GM21515 (cell line): ENCODE results near the gene CFL2.
"Not testable (repeated sequence)": the region's sequence is repeated elsewhere in the genome, so short reads cannot be mapped to it uniquely, and the experiment has no call there.

Experiments used
- ATAC-seq: cut with Tn5 transposase; IDR thresholded peaks from one replicate; pipeline ENCODE4 v1.9.1; 2021; ENCODE audit not compliant: unreplicated experiment

CFL2 gene

DNA sequence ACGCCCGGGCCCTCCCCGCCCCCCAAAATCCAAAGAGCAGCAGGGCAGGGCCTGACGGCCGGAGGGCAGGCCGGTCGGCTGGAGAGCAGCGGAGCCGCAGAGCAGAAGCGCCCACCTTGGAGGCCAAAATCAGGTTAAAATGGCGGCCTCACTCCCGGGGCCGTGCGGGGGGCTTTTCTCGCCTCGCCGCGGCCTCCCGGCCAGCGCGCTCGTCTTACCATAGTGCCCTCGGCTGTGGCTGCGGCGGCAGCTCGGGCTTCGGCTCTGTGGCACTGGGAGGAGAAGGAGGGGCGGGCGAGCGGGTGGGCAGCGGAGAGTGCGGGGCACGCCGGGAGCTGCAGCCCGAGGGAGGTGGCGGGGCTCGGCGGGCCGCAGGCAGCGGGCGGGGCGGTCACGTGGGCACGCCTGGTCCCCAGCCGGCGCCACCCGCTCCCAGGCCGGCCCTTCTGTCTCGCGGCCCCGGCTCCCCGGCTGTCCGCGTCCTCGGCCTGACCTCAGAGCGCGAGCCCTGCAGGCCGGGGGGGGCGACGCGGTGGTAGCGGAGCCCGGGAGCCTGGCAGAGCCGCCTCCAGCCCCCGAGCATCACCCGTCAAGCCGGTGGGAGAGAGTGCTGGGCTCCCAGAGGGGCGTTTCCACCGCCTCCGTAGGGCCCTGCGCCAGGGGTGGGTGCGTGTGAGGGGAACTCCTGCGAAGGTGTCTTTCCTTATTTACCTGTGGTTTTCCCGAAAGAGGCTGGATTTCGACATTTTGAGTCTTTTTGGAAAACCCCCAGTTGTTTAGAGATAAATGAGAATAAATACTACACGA is at the start of gene CFL2:
Gene CFL2, minus strand, starts transcription at position 274 of the 807 bp plus-strand sequence. Its CDS starts 53 bp downstream, at position 221.
- ATAC-seq, result peak; percentile 82

DNA sequence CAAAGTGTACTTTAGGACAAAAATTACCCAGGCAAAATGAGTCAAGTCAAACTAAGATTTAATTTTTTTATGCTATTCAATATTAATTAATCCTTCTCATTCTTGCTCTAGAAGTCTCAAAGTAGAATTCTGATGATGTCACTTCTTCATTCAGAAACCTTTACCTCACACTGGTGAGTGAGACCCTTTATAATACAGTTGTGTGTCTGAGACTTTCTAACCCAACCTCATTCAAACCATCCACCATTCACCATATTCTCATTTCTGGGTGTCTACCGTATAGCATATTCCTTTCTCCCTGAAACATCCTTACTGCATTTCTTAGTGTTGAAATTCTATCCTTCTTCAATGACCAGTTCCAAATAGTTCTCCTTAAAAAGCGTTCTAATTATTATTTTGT is 40.8 kb upstream of the CFL2 start:
- no peak for ATAC-seq

DNA sequence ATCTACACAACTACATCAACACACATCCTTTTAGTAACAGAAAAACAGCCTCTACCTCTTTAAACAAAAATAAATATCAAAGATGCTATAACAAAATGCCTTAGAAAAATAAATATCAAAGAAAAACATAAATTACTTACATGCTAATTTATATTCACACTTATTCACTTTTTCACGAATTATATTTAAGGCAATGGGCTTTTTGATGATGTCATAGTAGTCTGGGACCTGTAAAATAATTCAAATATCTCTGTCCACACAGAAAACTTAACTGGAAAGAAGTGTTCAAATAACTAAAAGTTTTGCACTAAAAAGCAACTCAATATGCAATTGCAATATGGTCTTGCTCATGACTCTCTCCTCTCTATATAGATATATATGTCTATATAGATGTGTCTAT is 40.3 kb upstream of the CFL2 start:
- no peak for ATAC-seq

DNA sequence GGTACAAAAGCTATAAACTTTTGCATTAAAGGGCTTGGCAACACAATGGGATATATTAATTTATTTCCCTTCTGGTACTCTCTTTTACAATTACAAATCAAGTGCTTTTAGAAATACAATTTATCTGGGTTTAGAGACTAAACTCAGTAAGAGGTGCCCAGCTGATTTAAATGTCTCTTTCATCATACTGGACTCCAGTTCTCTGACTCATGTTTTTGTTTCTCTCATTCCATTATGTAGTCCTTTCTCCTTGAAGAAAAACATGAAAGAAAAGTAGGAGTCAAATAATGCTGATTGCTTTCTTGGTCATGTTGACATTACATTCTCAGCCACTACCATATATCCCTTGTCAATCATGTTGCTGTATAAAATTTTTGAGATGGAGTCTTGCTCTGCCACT is 36.3 kb upstream of the CFL2 start:
- no peak for ATAC-seq

DNA sequence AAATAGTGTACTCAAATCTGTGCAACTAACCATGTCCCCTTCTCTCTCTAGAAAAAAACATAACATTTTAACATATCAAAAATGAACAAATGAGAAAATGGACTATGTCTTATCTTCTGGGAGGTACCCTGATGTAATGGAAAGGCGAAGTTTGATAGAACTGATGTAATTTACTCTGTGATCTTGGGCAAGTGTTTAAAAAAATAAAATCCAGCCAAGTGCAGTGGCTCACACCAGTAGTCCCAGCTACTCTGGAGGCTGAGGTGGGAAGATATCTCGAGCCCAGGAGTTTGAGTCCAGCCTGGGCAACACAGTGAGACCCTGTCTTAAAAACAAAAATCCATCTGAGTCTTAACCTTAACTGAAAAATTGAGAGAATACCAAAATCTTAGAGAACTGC is 35.8 kb upstream of the CFL2 start:
- ATAC-seq, result no peak

DNA sequence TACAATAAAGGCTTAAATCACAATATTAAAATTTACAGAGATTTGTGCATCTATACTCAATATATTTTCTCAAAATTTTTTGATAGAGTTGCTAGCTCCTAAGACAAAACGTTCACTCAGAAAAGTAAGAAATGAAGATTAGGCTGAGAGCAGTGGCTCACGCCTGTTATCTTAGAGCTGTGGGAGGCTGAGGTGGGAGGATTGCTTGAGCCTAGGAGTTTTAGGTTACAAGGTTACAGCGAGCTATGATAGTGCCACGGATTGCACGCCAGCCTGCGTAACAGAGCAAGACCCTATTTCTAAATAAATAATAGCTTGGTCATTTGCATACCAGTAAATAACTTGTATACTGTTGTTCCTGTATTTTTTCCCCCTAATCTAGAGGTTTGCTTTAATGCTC is 35.0 kb upstream of the CFL2 start:
- ATAC-seq, result no peak

DNA sequence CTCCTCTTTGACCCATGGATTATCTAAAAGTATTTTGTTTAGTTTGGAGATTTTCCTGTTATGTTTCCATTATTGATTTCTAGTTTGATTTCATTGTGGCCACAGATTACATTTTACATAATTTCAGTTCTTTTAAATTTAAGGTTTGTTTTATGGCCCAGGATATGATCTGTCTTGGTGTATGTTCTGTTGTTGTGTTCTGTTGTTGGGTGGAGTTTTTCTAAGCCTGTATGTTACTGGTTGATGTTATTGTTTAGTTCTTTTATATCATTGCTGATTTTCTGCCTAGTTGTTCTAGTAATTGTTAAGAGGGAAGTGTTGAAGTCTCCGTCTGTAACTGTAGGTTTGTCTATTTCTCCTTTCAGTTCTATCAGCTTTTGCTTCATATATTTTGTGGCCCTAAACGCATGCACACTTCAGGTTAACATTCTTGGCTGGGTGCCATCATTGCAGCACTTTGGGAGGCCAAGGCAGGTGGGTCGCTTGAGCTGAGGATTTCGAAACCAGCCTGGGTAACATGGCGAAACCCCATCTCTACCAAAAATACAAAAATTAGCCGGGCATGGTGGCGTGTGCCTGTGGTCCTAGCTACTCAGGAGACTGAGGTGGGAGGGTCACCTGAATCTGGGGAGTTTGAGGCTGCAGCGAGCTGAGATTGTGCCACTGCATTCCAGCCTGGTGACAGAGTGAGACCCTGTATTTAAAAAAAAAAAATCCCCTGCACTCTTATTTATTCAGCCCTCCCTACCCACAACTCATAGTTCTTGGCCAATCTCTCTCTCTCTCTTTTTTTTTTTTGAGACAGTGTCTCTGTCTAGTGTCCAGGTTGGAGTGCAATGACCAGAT is 28.1 kb upstream of the CFL2 start:
- no peak for ATAC-seq

DNA sequence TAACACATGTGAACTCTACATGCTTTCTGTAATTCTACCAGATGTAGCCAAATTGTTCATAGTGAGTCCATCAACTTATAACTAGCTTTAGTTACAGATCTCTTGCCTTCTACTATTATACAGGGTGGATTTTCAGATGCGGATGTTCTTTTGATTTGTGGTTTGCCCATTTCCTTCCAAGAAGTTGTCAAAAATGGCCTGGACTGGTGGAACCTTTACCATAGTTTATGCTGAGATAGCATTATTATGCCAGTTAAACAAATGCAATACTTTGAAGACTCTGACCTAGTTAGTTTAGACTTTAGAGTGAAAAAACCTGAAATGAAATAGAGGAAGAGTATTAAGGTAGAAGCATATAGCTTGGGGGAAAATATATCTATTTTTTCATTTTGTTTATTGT is 27.4 kb upstream of the CFL2 start:
- no peak for ATAC-seq

DNA sequence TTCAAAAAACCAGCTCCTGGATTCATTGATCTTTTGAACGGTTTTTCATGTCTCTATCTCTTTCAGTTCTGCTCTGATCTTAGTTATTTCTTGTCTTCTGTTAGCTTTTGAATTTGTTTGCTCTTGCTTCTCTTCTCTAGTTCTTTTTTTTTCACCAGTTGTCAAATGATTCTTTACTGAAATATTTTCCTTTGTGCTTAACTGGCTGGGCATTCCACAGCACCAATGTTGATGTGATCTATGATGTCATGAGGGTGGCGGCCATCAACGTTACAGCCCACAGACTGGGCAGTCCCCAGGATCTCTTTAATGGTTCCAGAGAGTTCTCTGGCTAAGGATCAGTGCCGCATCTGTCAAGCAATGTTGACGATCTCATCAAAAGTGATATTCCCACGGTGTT is 25.7 kb upstream of the CFL2 start:
- ATAC-seq, result not testable (repeated sequence)

DNA sequence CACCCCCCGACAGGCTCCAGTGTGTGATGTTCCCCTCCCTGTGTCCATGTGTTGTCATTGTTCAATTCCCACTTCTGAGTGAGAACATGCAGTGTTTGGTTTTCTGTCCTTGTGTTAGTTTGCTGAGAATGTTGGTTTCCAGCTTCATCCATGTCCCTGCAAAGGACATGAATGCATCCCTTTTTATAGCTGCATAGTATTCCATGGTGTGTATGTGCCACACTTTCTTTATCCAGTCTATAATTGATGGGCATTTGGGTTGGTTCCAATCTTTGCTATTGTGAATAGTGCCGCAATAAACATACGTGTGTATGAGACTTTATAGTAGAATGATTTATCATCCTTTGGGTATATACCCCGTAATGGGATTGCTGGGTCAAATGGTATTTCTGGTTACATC is 22.7 kb upstream of the CFL2 start:
- not testable (repeated sequence) for ATAC-seq

DNA sequence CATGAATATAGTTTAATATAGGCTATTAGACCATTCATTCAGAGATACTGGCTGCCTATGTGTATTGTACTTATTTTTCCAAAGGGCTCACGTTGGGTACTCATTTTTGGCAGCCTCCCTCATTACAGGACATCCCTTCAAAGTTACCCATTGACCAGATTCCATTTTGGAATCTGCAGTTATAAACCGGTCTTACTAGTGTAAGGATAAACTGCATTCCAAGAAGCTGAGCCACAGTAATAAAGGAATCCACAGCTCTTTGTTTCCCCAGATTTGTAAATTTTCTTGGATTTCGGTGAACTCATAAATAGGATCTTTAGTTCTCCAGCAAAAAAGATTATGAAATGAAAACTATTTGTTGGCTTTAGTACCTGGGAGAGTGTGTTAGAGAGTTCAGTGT is 18.9 kb upstream of the CFL2 start:
- ATAC-seq, result no peak

DNA sequence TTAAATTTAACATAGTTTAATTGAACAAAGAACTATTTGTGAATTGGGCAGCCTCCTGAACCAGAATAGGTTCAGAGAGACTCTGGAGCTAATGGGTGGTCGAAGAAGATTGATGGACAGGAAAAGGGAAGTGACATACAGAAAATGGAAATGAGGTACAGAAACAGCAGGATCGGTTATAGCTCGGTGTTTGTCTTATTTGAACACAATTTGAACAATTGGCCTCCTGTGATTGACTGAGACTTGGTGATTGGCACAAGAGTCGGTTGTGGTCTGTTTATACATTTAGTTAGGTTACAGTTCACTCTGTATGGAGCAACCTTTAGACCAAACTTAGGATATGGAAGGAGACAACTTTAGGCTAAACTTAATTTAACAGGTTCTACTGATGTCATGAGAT is 18.4 kb upstream of the CFL2 start:
- ATAC-seq, result no peak

DNA sequence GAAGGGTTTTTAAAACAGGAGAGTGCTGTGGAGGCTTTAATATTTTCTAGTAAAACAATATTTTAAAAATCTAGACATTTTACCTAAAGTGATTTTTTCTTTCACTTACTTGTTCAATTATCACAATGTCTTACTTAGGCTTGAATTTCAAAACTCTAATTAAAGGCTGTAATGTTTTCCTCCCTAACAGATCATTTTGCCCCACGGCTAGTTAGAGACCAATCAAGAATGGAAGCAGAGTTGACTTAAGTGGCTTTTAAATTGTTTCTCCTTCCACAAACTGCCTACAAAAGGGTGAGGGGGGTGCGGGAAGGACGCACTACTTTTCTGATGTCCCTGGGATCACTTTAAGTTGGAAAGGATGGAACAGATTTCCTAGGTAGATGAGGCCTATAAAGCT is 9.5 kb upstream of the CFL2 start:
- no peak for ATAC-seq

DNA sequence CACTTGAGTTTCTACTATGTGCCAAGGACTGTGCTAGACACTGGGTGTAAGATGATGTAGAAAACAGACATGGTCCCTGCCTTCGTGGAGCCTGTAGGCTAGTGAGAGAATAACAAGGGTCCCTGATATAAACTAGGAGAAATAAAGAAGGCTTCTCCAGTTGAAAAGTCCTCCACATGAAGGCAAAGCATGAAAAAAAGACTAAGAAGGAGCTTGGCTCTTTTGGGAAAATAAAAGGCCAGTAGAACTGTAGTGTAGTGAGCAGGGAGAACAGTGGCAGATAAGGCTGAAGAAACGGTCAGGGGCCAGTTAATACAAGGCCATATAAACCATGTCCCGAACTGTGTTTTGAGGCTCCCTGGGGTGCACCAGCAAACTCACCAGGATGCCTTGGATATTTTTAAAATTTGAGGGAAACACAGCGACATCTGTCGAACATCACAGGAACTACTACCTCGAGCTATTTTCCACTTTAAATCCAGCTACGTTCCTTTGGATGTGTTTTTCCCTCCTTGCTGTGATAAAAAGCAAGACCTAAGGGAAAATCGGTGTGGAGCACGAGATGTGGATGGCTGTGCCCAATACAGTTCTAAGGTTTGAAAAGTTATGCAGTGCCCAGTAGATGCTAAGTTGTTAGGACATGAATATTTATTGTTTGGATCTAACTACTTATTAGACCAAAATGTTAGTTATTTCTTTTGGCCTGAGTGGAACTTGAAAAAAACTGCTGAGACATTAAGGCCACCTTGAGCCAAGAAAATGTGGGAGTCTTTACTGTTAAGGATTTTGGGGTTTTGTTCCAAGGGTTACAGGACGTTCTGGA is 8.5 kb upstream of the CFL2 start:
- ATAC-seq, result no peak

DNA sequence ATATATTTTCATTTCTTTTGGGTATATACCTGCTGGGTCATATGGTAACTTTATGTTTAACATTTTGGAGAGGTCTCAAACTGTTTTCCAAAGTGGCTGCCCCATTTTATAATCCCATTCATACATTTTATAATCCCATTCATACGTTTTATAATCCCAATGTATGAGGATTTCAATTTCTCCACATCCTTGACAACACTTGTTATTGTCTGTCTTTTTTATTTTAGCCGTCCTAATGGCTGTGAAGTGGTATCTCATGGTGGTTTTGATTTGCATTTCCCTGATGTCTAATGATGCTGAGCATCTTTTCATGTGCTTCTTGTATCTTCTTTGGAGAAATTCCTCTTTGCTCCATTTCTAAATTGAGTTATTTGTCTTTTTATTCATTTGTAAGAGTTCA is 6.7 kb upstream of the CFL2 start:
- ATAC-seq, result no peak

DNA sequence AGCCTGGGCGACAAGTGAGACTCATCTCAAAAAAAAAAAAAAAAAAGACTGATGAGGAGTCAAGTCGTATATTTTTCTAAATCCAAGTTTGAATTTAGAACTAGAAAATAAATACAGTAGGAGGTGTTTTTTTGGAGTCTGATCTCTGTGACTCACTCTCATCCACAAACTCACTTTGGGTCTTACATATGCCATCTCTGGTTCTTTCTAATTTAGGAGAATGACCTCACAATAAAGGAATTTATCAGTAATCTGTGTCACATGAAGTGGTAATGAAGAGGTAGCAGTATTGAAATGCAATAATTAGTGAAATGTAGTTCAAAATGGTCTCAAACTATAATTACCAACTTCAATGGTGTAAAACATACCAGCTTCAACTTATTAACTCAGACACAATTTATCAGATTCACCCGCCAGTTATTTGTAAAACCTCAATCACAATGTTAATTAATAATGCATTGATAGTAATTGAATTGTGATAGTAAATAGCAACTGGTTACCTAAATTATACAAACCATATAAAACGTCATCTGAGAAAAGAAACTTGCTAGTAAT is 4.4 kb upstream of the CFL2 start:
- ATAC-seq, result no peak

DNA sequence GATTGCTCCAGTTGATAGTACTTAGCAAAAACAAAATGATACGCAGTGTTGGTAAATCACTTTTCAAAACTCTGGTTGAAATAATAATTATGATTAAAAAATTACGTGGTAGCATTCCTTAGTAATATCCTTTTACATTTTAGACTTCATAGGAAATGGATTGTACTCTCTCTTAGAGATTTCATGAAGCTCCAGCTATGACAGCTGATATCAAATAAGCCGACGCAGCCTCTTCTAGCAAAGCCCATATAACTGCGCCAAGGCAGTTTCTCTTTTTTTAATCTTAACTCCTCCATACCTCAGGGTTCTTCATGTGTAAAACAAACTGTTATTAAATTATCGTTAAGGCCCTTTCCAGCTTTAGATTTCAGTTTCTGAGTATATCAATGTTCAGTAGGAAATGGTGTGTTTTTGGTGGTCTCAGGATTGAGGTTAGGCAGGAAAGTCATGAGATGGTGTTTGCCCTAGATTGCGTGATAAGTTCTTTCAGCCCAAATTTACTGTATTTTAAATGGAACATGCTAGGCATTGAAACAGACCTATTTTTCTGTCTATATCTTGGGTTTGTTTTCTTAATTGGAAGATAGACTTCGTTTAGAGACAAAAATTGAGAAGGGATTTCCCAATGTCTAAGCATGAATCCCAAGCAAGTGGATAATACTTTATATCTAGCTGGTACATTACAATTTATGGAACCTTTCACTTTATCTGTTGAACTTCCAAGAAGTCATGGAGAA is 902 bp upstream of the CFL2 start:
- ATAC-seq, result no peak

DNA sequence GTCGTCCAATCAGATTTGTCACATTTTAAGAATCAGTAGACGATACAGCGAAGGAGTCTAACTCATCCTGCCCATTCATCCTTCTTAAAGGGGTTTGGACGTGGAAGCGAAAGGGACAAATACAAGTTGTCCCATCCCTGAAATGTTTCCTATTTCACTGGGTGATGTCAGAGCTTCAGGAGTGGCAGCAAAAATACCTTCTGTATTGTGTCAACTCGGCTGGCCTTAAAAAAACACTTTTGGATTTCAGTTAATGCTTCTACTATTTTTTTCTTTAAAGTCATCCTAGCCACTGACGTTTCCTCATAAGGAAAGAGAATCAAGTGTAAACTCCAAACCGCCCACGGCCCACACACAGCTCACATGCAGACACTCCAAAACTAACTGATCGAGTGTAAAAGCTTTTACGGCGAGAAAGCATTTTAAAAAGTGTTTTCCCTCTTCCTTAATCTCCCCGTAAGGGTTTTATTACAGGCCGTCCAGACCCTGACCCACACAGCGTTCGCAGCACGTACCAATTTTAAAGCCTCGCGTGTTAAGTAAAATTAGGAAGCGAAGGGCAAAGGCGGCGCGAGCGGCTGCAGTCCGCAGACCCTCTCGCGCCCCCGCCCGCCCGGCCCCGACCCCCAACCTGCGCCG is 593 bp downstream of the CFL2 start:
- peak; percentile 25 for ATAC-seq

DNA sequence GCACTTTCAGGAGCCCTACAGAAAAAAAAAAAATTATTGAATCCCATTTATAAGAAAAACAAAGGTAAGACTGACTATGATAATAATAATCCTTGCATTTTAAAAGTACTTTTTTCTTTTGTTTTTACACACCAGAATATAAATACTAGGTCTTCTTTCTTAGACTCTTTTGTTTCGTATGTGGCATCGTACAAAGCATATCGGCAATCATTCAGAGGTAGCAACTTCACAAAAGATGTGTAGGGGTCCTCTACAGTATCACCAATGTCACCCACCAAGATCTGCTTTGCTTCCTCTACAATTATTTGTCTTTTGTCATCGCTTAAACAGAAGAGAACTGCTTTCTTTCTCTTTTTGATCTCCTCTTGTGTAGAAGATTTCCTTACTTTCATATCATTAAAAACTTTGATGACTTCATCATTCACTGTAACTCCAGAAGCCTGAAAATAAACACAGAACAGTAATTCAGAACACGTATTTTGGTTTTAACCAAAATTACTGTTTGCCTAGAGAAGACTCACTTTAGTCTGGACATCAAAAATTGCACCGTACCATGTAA is 1.2 kb downstream of the CFL2 start:
- ATAC-seq, result no peak
